ENCODE data around the gene GSKIP.
A peak's percentile ranks its signal among the peaks of the same experiment; 100 is the strongest.

The GSKIP gene

GRCh38 chr14:96380735-96381134, 17.4 kb downstream of the GSKIP start:
- no peak overlapping the region for H3K27ac ChIP-seq

DNA sequence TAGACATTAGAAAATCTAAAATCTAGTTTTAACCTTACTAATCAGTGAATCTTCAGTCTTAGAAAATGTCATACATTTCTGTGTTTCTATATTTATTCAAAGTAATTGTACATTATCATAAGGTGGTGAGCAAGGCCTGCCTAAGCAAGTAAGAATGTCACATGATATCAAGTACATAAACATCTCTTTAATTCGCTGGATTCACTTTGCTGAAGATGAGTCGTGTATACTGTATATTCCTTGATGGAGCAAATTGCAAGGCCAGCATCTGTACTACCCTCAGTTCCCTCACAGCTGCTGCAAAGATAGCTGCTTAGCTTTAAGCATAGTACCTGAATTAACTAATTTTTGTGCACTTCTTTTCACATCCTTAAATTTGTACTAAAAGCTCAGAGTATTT, 20.1 kb downstream of the GSKIP start:
- H3K27ac ChIP-seq: no peak overlapping the region
- TF ChIP-seq CTCF (conservative IDR thresholded peaks at IDR 0.05): no peak

More at GRCh38 chr14:96380735-96381134, 17.4 kb downstream of the GSKIP start:
- TF ChIP-seq CTCF (conservative IDR thresholded peaks at IDR 0.05): no peak

- no peak overlapping the region for H3K27ac ChIP-seq
- no peak for TF ChIP-seq CTCF (conservative IDR thresholded peaks at IDR 0.05)
These were observed 20.7 kb downstream of the GSKIP start for GRCh38 chr14:96384053-96384452.

DNA sequence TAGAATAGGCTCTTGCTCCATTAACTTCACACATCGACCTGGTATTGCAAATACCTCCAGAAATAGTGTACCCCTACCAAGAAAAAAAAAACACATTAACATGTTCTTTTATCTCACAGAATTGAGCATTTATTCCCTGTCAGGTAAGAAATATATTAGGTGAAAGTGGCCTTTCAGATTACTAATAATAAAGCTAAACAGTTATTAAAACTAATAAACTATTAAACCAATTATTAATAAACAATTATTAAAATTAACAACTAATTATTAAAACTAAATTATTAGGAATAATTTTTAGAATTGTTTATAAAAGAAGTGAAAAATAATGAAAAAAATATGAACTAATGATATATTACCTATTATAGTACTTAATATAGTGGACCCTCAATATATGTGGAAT, 21.4 kb downstream of the GSKIP start:
- H3K27ac ChIP-seq: no peak overlapping the region
- TF ChIP-seq CTCF (conservative IDR thresholded peaks at IDR 0.05): no peak

DNA sequence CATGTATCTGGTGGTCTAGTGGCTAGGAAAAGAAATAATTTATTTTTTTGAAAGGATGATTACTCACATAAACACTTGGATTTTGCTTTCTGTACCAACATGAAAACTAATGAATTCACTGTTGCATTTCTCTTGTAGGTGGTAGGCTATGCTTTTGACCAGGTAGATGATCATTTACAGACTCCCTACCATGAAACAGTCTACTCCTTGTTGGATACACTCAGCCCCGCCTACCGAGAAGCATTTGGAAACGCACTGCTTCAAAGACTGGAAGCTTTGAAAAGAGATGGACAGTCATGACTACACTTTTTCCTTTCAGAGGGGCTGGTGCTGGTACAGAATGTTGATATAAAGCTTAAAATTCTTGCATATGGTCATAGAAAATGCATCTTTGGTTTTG, 22.1 kb downstream of the GSKIP start:
- H3K27ac ChIP-seq: no peak overlapping the region
- no peak for TF ChIP-seq CTCF (conservative IDR thresholded peaks at IDR 0.05)

DNA sequence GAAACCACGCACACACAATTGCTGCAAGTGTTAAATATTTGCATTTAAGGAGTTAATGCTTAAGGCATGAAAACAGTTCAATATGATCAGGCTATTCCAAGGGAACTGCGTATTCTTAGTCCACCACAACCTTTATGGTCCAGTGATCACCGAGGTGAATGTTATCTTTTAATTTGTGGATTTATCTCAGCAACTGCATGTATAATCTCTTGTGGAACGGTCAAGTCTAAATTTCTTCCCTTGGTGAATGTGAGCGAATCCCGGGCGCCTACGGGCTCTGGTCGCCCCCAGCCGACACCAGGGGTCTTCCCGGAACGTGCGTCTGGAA, 27.6 kb downstream of the GSKIP start:
- no peak for TF ChIP-seq CTCF (conservative IDR thresholded peaks at IDR 0.05)
- peak overlapping the region; percentile 79 for H3K27ac ChIP-seq

DNA sequence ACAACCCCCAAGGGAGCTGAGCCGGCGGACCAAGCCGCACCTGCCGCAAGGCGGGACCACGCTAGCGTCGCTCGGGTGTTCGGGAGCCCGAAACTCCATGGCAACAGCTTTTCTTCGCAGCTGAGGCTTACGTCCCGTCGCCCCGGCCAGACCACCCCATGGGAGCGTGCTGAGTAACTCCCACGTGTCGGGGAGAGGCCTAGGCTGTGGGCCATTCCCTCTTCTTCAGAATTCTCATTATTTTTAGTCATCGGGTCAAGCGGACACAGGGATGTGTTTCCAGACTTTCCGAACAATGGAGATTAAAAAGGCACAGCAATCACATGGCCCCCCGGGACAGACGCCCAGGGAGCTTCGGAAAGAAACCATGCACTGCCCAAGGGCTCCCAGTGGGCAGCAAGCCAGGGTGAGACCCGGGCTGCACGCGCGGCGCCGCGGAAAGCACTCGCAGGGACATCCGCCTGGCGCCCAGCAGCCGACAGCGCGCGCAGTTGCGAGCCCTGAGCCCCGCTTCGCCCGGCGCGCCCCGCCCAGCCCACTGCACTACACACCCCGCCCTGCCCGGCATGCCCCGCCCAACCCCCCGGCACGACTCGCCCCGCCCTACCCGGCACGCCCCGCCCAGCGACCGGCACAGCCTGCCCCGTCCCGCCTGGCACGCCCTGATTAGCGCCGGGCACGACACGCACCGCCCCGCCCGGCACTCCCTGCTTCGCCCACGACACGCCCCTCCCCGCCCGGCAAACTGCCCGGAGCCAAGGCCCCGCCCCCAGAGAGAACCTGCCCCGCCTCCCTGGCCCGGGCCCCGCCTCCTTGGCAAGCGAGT, 28.2 kb downstream of the GSKIP start:
- peak overlapping the region; percentile 79 for H3K27ac ChIP-seq
- TF ChIP-seq CTCF (conservative IDR thresholded peaks at IDR 0.05): no peak
